Raji (cell line): ENCODE measurements around the gene TRAPPC2L.

ENCODE experiments used
- POLR2A ChIP-seq: IDR thresholded peaks from 2 replicates; pipeline ENCODE4 v1.6.1; 2011; ENCODE audit warnings: low read depth, low read length, control low read depth; ENCODE audit not compliant: insufficient read depth

TRAPPC2L gene

DNA sequence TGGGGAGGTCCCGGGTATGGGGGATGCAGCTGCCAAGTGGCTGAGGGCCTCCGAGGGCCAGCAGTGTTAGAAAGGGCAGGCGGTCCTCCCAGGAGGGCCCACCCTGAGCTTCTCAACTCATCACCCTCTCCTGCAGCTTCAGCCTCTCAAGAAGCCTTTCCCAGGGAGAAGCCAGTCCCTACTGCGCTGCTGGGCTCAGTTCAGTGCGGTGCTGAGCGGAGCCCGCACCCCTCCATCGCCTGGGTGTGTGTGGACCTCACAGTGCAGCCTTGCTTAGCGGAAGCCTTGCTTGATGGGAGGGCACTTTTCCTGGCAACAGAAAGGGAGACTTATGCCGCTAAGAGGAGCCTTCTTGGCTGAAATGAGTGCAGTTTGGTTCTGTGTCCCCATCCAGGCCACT lies 41.7 kb upstream of the TRAPPC2L start:
- no peak; the same call in 1 of the 2 replicates for TF ChIP-seq POLR2A

- TF ChIP-seq POLR2A: no peak
Measured at GRCh38 chr16:88815901-88816589, 40.9 kb upstream of the TRAPPC2L start.

DNA sequence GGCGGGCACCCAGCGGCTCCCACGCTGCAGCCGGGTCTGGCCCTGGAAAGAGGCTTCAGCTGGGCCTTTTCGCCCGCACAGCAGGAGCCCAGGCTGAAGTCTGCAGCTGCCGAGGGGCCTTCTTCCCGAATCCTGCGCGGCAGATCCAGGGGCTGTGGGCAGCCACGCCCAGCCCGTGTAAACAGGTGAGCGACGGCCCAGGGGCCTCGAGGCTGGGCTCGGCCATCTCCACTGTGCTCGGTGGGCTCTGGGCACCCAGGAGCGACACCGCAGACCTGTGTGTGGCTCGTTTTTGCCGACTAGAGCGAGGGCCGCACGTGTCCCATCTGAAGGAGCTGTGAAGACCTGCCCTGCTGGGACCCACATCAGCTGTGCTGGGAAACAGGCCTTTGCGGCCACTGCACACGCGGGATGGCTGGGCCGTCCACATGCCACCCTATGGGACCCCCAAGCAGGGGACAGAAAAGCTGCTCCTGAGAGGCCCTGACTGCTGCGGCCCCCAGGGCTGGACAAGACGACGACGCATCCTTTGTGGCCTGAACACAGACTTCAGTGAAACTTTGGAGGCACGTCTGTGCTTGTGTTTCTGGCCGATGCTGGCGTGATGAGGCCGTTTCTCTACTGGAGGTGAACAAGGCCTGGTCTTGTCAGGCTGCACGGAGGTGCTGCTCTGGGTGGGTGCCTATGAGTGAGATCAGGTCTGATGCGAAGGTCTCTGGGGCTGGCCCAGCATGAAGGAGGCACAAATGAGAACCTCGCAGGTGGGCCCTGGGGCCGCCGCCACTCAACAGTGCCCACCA lies 40.0 kb upstream of the TRAPPC2L start:
- TF ChIP-seq POLR2A: no peak

GRCh38 chr16:88817785-88818574 lies 38.9 kb upstream of the TRAPPC2L start:
- TF ChIP-seq POLR2A: no peak

- no peak for TF ChIP-seq POLR2A
Measured at GRCh38 chr16:88818575-88818874, 38.4 kb upstream of the TRAPPC2L start.

- TF ChIP-seq POLR2A: no peak
Measured at GRCh38 chr16:88819126-88819525, 37.8 kb upstream of the TRAPPC2L start.

DNA sequence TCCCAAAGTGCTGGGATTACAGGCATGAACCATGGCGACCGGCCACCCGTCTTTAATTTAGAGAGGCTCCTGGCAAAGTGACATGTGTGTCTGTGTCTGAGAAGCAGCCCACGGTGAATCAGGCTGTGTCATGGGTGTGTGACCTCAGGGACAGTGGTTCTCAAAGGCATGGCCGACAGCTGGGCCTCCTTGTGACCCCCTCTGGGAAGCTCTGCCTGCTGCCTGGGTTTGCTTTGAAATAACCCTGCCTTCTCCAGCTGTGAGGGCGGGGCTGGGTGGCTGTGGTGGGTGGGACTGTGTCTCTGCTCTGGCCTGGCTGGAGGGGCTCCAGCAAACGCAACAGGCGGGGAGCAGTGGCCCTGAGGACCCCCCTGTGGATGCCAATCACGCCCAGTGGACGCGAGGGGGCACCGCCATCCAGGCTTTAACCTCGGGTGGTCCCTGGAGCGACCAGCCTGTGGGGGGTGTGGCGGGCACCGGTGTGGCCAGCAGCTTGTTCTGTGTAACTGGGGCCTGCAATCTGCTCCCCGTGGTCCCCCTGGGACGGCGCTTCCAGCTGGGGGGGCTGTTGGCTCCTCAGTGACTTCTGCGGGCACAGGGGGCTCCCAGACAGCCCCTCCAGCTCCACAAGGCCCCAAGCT lies 36.4 kb upstream of the TRAPPC2L start:
- no peak for TF ChIP-seq POLR2A

DNA sequence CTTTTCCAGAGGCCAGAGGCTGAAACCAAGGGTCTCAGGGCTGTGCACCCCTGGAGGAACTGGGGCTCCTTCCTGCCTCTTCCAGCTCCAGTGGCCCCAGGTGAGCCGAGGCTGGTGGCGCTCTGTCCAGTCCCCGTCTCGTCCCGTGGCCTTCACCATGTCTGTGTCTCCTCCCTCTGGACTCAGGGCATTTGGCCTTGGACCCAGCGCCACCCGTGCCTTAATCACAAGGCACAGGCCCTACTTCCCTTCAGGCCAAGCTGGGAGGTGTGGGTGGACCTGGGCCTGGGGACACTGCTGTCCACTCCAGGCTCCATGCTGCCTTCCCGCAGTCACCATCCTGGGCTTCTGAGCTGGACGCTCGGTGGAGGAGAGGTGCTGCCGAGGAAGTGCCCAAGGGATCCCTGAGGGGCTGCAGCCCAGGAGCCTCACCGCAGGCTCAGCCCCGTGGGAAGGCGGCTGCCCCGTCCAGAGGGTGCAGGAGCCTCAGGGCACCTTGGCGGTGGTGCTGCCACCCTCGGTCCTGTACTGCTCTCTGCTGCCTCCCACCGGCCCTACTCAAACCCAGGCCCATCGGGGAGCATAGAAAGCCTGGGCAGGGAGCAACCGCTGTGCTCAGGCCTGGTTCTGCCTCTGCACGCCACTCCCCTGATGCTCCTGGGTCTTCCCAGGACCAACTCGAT lies 35.6 kb upstream of the TRAPPC2L start:
- no peak for TF ChIP-seq POLR2A

DNA sequence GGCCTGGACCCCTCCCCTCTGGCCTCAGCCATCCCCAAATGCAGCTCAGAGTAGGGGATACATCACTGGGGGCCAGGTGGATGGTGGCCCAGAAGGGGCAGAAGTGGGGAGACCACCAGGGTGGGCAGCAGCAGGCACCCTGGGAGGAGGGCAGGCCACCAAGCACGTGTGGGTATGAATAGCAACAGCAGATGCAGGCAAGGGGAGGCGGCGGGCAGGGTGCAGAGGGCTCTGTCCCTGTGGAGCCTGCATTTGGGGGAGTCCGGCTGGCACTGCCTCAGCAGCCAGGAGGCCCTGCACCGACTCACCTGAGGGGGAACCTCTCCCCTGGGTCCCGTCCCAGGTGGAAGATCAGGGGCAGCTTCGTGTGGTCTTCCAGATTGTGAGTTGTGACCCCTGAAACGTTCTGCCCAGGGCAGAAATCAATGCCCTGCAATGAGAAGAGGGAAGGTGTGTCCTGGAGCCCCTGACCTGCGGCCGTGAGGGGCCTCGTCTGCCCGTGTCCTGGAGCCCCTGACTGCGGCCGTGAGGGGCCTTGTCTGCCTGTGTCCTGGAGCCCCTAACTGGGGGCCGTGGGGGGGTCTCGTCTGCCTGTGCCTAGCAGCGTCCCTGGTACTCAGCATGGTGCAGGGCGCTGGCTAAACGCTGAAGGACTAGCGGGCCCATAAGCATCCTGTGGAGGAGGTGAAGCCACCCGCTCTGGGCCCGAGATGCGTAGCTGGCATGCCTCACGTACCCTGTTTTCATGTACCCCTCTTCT lies 34.5 kb upstream of the TRAPPC2L start:
- no peak for TF ChIP-seq POLR2A

DNA sequence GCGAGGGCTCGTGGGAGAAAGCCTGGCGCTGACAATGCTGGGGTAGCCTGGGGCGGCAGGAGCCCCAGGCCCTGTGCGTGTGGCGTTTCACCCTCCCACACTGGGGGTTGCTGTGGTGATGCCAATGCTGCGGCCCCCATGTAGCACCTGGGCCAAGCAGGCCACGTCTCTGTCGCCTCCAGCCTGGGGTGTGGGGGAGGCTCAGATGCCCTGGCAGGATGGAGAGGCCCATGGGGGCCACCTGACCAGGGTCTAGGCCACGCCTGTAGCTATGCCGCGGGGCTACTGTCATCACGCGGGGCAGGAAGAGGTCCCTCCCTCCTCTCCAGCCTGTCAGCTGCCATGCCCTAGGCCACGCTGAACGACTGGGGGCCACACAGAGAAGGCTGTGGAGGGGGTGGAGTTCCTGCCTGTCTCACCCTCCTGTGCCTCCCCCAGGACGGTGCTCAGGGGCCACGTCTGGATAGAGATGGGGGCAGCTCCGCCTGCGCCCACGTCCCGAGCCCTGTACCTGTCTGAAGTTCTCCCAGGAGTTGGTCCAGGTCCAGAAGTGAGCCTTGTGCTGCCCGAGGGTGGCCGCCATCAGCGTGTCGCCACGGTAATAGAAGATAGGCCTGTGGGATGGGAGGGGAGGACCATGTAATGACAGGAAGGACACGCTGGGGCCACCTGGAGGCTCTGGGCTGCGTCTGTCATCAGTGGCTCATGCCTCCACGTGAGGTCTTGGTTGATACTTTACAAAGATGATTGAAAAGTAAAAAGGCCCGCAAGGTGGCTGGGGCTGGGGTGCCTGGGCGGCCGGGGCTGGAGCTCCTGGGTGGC lies 32.5 kb upstream of the TRAPPC2L start:
- TF ChIP-seq POLR2A: no peak

- no peak for TF ChIP-seq POLR2A
Measured at GRCh38 chr16:88825146-88825545, 31.8 kb upstream of the TRAPPC2L start.

DNA sequence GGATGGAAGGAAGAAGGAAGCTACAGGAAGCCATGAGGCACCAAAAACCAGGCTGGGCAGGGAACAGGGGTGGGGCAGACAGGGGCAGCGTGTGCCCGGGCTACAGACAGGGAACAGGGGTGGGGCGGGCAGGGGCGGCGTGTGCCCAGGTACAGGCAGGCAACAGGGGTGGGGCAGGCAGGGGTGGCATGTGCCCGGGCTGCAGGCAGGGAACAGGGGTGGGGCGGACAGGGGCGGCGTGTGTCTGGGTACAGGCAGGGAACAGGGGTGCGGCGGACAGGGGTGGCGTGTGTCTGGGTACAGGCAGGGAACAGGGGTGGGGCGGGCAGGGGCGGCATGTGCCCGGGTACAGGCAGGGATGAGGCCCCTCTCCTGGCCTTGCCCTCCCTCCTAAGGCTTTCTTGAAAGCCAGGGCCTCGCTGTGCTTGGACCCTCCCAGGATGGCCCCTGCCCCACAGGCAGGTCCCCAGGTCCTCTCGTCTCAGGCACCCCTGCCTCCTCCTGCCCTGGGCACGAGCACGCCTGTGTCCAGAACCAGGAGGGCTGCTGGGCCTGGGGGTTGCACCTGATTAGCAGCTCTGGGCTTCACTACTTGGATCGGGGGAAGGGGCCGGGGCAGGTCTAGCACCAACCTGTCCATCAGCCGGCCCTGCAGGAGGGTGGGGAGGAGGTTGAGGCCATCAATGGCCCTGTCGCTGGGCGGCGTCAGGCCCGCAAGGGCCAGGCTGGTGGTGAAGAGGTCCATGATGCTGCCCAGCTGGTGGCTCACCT lies 30.7 kb upstream of the TRAPPC2L start:
- no peak for TF ChIP-seq POLR2A

GRCh38 chr16:88827727-88828126 lies 29.2 kb upstream of the TRAPPC2L start:
- no peak for TF ChIP-seq POLR2A
